Stimulated activated CD4-positive, alpha-beta T cell treated with anti-CD3 and anti-CD28 coated beads, Interleukin-2, amount 100 ng/mL, for 48 hours (primary cell): ENCODE data around the gene EML6.
A peak's percentile ranks its signal among the peaks of the same experiment; 100 is the strongest.

Experiments
- DNase-seq, 2 donors: peaks; one replicate each; pipeline ENCODE4 v3.0.0-alpha.2; 2020

EML6 gene

GRCh38 chr2:54887850-54888545, 164.5 kb downstream of the EML6 start:
- no peak for DNase-seq

- DNase-seq, result no peak
Measured at GRCh38 chr2:54889053-54889452, 165.6 kb downstream of the EML6 start.

GRCh38 chr2:54891909-54892308, 168.4 kb downstream of the EML6 start:
- no peak for DNase-seq

GRCh38 chr2:54894467-54894866, 171.0 kb downstream of the EML6 start:
- DNase-seq, result no peak

GRCh38 chr2:54895730-54896129, 172.3 kb downstream of the EML6 start:
- no peak for DNase-seq

- DNase-seq, result no peak
Measured at GRCh38 chr2:54897420-54898310, 174.2 kb downstream of the EML6 start.

- DNase-seq, result no peak
Measured at GRCh38 chr2:54898456-54899226, 175.2 kb downstream of the EML6 start.

- DNase-seq, result no peak
Measured at GRCh38 chr2:54899576-54900200, 176.2 kb downstream of the EML6 start.

- no peak for DNase-seq
Measured at GRCh38 chr2:54901224-54901986, 177.9 kb downstream of the EML6 start.

GRCh38 chr2:54902763-54903162, 179.3 kb downstream of the EML6 start:
- DNase-seq, result no peak

- peak; percentile 41 for DNase-seq
Measured at GRCh38 chr2:54903736-54904554, 180.5 kb downstream of the EML6 start.

- DNase-seq, result no peak
Measured at GRCh38 chr2:54904836-54905235, 181.4 kb downstream of the EML6 start.

- DNase-seq, result no peak
Measured at GRCh38 chr2:54906716-54907115, 183.3 kb downstream of the EML6 start.

- DNase-seq, result no peak
Measured at GRCh38 chr2:54907663-54908062, 184.2 kb downstream of the EML6 start.

GRCh38 chr2:54908591-54908990, 185.1 kb downstream of the EML6 start:
- no peak for DNase-seq

GRCh38 chr2:54909001-54909400, 185.5 kb downstream of the EML6 start:
- no peak for DNase-seq

GRCh38 chr2:54912305-54912704, 188.8 kb downstream of the EML6 start:
- no peak for DNase-seq

- no peak for DNase-seq
Measured at GRCh38 chr2:54912893-54913292, 189.4 kb downstream of the EML6 start.

- no peak for DNase-seq
Measured at GRCh38 chr2:54914637-54915036, 191.2 kb downstream of the EML6 start.

GRCh38 chr2:54915101-54915500, 191.6 kb downstream of the EML6 start:
- DNase-seq, result no peak

GRCh38 chr2:54916637-54917036, 193.2 kb downstream of the EML6 start:
- DNase-seq, result no peak
